ENCODE data around the gene ZNF426. TPM values are rescaled to one million over a fixed set of nuclear protein-coding genes. Genes with fewer than 3 reads are reported as not detected.
"Not testable (repeated sequence)": the region's sequence is repeated elsewhere in the genome, so short reads cannot be mapped to it uniquely, and the experiment has no call there.

Gene ZNF426
- total RNA-seq, 3 donors from 2014 or later (not counting 1 experiment from before 2014, with no cell fraction given), result 14.1 to 17.3 (median 14.4) TPM

DNA sequence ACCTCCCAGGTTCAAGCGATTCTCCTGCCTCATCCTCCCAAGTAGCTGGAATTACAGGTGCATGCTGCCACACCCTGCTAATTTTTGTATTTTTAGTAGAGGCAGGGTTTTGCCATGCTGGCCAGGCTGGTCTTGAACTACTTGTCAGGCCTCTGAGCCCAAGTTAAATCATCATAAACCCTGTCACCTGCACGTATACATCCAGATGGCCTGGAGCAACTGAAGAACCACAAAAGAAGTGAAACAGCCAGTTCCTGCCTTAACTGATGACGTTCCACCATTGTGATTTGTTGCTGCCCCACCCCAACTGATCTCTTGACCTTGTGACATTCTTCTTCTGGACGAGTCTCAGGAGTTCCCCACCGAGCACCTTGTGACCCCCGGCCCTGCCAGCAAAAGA lies 756 bp upstream of the ZNF426 start:
- Histone ChIP-seq H3K4me1 (ENCODE audit: control insufficient read depth, insufficient read depth, low read length) (peaks cover 17% of the 10 kb centered on the region), H3K27ac (ENCODE audit: low read length) (peak overlapping the region; percentile 91), H3K36me3 (ENCODE audit: control insufficient read depth, insufficient read depth, low read length) (peaks cover 17% of the 10 kb centered on the region)
- 94% methylated on average over 6 of the region's 6 CpGs for WGBS (ENCODE audit: insufficient coverage)
- H3K9me3 ChIP-seq (ENCODE audit: control insufficient read depth, insufficient read depth, low read length); ATAC-seq; H3K4me3 ChIP-seq (ENCODE audit: low read length); H3K9me3 Mint-ChIP-seq; intact Hi-C loops (cut with micrococcal nuclease); H3K27me3 ChIP-seq (ENCODE audit: control insufficient read depth, insufficient read depth, low read length); H3K27me3 Mint-ChIP-seq (ENCODE audit: low read depth in 2 of 2); DNase-seq: not testable (repeated sequence)
- Mint-ChIP-seq H3K4me1 (peaks cover 17 to 33% of the 10 kb centered on the region in 2 donors), H3K4me3 (peak overlapping the region; percentile 94), H3K36me3 (peaks cover 15% of the 10 kb centered on the region), H3K27ac (peak overlapping the region; percentile 97 to 99)

DNA sequence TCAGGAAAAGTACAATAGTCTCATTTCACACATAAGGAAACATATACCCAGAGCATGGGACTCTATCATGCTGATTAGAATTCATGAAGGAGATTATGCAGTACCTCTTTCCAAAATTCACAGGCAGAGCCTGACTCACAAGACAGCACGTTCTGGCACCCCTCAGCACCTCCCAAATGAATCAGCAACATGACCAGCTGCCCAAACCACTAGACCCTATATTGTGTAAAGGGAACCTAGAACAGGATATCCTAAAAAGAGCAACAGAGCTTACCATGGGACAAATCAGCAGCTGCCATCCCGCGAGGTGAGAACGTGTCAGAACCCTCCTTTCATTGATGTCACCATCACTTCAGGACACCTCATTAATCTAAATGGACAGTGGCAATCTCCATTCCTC lies 2.5 kb downstream of the ZNF426 start:
- peak overlapping the region; percentile 40 to 58 for H3K27ac Mint-ChIP-seq
- intact Hi-C loops (cut with micrococcal nuclease), result no loop called here
- Histone ChIP-seq H3K27ac (ENCODE audit: low read length) (no peak overlapping the region), H3K4me1 (ENCODE audit: control insufficient read depth, insufficient read depth, low read length) (peaks cover 17% of the 10 kb centered on the region), H3K9me3 (ENCODE audit: control insufficient read depth, insufficient read depth, low read length) (peaks cover 15% of the 10 kb centered on the region), H3K27me3 (ENCODE audit: control insufficient read depth, insufficient read depth, low read length) (no peaks in the 10 kb centered on the region), H3K36me3 (ENCODE audit: control insufficient read depth, insufficient read depth, low read length) (peaks cover 47% of the 10 kb centered on the region), H3K4me3 (ENCODE audit: low read length) (no peak overlapping the region)
- 98% methylated on average over 4 of the region's 4 CpGs for WGBS (ENCODE audit: insufficient coverage)
- no peaks in the 10 kb centered on the region for H3K27me3 Mint-ChIP-seq (ENCODE audit: low read depth in 2 of 2)
- ATAC-seq (no peak), DNase-seq (no peak)
- H3K36me3 Mint-ChIP-seq, result peaks cover 46% of the 10 kb centered on the region
- TF ChIP-seq, protein P1, sequence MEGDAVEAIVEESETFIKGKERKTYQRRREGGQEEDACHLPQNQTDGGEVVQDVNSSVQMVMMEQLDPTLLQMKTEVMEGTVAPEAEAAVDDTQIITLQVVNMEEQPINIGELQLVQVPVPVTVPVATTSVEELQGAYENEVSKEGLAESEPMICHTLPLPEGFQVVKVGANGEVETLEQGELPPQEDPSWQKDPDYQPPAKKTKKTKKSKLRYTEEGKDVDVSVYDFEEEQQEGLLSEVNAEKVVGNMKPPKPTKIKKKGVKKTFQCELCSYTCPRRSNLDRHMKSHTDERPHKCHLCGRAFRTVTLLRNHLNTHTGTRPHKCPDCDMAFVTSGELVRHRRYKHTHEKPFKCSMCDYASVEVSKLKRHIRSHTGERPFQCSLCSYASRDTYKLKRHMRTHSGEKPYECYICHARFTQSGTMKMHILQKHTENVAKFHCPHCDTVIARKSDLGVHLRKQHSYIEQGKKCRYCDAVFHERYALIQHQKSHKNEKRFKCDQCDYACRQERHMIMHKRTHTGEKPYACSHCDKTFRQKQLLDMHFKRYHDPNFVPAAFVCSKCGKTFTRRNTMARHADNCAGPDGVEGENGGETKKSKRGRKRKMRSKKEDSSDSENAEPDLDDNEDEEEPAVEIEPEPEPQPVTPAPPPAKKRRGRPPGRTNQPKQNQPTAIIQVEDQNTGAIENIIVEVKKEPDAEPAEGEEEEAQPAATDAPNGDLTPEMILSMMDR (IDR thresholded peaks at IDR 0.05), result no peak
- H3K4me3 Mint-ChIP-seq, result peak overlapping the region; percentile 40
- H3K4me1 Mint-ChIP-seq, result peaks cover 17 to 33% of the 10 kb centered on the region in 2 donors
- peaks cover 8 to 13% of the 10 kb centered on the region in 2 donors for H3K9me3 Mint-ChIP-seq

DNA sequence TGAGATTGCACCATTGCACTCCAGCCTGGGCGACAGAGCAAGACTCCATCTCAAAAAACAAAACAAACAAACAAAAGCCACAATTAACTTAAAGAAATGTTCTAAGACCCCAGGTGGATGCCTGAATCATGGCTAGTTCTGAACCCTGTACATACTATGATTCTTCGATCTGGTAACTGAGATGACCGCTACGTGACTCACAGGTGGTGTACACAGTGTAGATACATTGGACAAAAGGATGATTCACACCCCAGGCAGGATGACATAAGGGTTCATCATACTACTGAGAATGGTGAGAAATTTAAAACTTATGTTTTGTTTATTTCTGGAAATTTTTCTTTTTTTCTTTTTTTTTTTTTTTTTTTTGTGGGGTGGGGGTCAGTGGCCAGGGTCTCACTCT lies 6.5 kb downstream of the ZNF426 start:
- H3K4me3 ChIP-seq (ENCODE audit: low read length), result no peak overlapping the region
- peaks cover 10 to 14% of the 10 kb centered on the region in 2 donors for H3K9me3 Mint-ChIP-seq
- H3K4me1 ChIP-seq (ENCODE audit: control insufficient read depth, insufficient read depth, low read length), result peaks cover 4% of the 10 kb centered on the region
- no peak overlapping the region for H3K27ac ChIP-seq (ENCODE audit: low read length)
- ATAC-seq, result no peak
- H3K27me3 ChIP-seq (ENCODE audit: control insufficient read depth, insufficient read depth, low read length), result no peaks in the 10 kb centered on the region
- H3K27ac Mint-ChIP-seq, result no peak overlapping the region
- intact Hi-C loops (cut with micrococcal nuclease), result no loop called here
- H3K36me3 ChIP-seq (ENCODE audit: control insufficient read depth, insufficient read depth, low read length), result peaks cover 74% of the 10 kb centered on the region
- H3K36me3 Mint-ChIP-seq, result peaks cover 74% of the 10 kb centered on the region
- no peak overlapping the region for H3K4me3 Mint-ChIP-seq
- no peaks in the 10 kb centered on the region for H3K27me3 Mint-ChIP-seq (ENCODE audit: low read depth in 2 of 2)
- H3K9me3 ChIP-seq (ENCODE audit: control insufficient read depth, insufficient read depth, low read length), result peaks cover 49% of the 10 kb centered on the region
- no peak for DNase-seq
- 97% methylated on average over 4 of the region's 4 CpGs for WGBS (ENCODE audit: insufficient coverage)
- H3K4me1 Mint-ChIP-seq, result peaks cover 5% of the 10 kb centered on the region in 2 donors
- TF ChIP-seq, protein P1 (IDR thresholded peaks at IDR 0.05), result no peak

DNA sequence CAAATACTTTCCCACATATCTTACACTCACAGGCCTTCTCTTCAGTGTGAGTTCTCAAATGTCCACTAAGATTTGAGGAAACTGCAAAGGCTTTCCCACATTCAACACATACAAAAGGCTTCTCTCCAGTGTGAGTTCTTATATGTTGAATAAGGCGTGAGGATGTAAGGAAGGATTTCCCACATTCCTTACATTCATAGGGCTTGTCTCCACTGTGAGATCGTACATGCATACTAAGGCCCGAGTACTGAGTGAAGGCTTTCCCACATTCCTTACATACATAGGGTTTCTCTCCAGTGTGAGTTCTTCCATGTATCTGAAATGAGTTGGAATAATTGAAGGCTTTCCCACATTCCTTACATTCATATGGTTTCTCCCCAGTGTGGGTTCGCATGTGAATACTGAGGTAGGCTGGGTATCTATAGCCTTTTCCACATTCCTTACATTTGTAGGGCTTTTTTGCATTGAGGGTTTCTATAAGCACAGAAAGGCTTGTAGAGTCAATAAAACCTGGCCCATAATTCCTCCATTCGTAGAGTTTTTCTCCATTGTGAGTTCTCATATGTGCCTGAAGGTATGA lies 9.6 kb downstream of the ZNF426 start:
- no peak for DNase-seq
- Mint-ChIP-seq H3K27ac (no peak overlapping the region), H3K27me3 (ENCODE audit: low read depth in 2 of 2) (no peaks in the 10 kb centered on the region), H3K4me1 (no peaks in the 10 kb centered on the region), H3K9me3 (peaks cover 13 to 29% of the 10 kb centered on the region in 2 donors), H3K4me3 (no peak overlapping the region), H3K36me3 (peaks cover 73% of the 10 kb centered on the region)
- no peak overlapping the region for H3K4me3 ChIP-seq (ENCODE audit: low read length)
- no peak for ATAC-seq
- TF ChIP-seq, protein P1 (IDR thresholded peaks at IDR 0.05), result no peak
- WGBS (ENCODE audit: insufficient coverage), result 100% methylated on average over 1 of the region's 5 CpGs
- no peak overlapping the region for H3K27ac ChIP-seq (ENCODE audit: low read length)
- peaks cover 68% of the 10 kb centered on the region for H3K9me3 ChIP-seq (ENCODE audit: control insufficient read depth, insufficient read depth, low read length)
- intact Hi-C loops (cut with micrococcal nuclease), result no loop called here
- no peaks in the 10 kb centered on the region for H3K4me1 ChIP-seq (ENCODE audit: control insufficient read depth, insufficient read depth, low read length)
- H3K36me3 ChIP-seq (ENCODE audit: control insufficient read depth, insufficient read depth, low read length), result peaks cover 54% of the 10 kb centered on the region
- H3K27me3 ChIP-seq (ENCODE audit: control insufficient read depth, insufficient read depth, low read length), result no peaks in the 10 kb centered on the region
